ENCODE results near the gene MCM10.

DNA sequence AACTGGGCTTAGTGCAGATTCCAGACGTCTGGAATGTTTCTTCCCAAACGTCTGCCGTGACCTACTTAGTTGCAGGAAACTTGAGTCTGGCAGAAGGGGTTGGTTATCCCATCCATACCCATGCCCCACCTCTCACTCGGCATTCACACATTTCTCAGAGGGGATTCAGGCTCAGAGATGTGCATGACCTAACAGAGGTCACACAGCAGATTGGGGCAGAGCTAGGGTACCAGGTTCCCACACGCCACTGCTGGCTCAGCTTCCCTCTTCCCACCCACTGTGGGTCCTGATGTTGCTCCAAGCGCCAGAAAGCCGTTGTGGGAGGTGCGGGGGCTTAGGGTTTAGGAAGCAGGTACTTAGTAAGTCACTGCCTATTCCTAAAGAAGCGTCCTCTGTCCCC is 69.8 kb downstream of the MCM10 start:
- TF ChIP-seq, protein P1, sequence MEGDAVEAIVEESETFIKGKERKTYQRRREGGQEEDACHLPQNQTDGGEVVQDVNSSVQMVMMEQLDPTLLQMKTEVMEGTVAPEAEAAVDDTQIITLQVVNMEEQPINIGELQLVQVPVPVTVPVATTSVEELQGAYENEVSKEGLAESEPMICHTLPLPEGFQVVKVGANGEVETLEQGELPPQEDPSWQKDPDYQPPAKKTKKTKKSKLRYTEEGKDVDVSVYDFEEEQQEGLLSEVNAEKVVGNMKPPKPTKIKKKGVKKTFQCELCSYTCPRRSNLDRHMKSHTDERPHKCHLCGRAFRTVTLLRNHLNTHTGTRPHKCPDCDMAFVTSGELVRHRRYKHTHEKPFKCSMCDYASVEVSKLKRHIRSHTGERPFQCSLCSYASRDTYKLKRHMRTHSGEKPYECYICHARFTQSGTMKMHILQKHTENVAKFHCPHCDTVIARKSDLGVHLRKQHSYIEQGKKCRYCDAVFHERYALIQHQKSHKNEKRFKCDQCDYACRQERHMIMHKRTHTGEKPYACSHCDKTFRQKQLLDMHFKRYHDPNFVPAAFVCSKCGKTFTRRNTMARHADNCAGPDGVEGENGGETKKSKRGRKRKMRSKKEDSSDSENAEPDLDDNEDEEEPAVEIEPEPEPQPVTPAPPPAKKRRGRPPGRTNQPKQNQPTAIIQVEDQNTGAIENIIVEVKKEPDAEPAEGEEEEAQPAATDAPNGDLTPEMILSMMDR (IDR thresholded peaks at IDR 0.05), result no peak
- no peak for TF ChIP-seq POLR2A (IDR thresholded peaks at IDR 0.05)
